ENCODE data around the gene ENPP4.

The ENPP4 gene

DNA sequence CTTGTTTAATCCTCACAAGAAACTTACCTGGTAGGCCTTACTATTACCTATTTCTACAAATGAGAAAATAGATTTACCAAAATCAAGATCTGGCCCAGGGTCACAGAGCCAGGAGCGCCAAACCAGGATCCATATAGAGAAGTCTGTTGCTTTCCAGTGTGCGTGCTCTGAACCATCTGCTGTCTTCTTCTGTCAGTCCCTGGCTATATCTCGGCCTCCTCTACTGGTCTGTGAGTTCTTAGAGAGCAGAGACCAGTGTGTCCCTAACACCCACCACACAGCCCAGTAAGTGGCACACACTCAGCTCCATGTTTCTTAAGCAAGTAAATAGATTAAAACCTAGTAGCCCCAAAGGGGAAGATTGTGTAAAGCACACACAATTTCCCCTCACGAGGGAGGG is 59.9 kb downstream of the ENPP4 start:
- no peak for DNase-seq
- in situ Hi-C loops (cut with HindIII; ENCODE audit: low pct_ligation_motif_present, low pct_unique_long_range_greater_than_20kb, low sequenced_read_pairs): no loop called here

DNA sequence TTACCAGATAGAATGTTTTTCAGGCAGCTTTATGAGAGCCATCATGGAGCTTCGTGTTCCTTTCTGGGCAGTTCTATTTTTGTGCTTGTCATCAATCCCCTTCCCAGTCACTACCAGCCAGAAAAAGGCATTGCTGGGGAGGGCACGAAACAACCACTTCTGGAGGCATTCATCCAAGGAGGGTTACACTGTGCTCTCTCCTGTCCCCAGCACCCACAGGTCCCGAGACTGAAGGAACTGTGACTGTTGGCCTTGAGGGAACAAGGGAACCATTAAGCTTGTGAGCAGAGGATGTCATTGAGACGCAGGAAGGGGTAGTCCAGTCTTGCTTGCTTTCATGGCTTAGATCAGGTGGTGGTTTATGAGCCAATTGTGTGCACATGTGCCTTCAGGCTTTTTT is 61.1 kb downstream of the ENPP4 start:
- in situ Hi-C loops (cut with HindIII; ENCODE audit: low pct_ligation_motif_present, low pct_unique_long_range_greater_than_20kb, low sequenced_read_pairs): no loop called here
- no peak for DNase-seq

DNA sequence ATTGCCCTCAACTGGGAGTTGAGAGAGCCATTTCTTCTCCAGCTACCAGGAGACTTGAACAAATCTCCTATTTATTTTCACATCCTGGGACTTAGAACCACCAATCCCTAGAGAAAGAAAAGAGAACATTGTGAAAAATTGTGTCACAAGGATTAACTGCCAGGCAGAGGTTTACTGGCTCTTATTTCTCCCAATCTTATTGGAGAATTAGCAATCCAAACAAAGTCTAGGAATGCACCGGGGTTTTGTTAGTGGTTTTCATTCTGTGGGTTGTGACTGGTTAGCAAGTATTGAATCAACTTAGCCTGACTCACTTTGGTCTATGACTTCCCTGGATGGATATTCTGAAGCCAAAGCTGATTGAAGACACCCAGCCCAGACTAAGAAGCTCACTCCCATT is 62.2 kb downstream of the ENPP4 start:
- peak; percentile 31 for DNase-seq
- in situ Hi-C loops (cut with HindIII; ENCODE audit: low pct_ligation_motif_present, low pct_unique_long_range_greater_than_20kb, low sequenced_read_pairs): no loop called here
